Activated CD4-positive, alpha-beta T cell treated with anti-CD3 and anti-CD28 coated beads, Interleukin-2, amount 50 U/mL, for 16 hours (primary cell): ENCODE data around the gene CLIP3.
"Not testable (repeated sequence)": the region's sequence is repeated elsewhere in the genome, so short reads cannot be mapped to it uniquely, and the experiment has no call there.

Experiments used
- DNase-seq: peaks from one replicate; pipeline ENCODE4 v3.0.0-alpha.2; 2020

The CLIP3 gene

GRCh38 chr19:36032251-36033104 is at the start of gene CLIP3:
TSS of gene CLIP3 (minus strand) at chr19:36032873. CDS start at chr19:36032357, 516 bp downstream.
- peak; percentile 28 for DNase-seq

GRCh38 chr19:36081894-36082293 is 49.2 kb upstream of the CLIP3 start:
- DNase-seq, result no peak

GRCh38 chr19:36081385-36081784 is 48.7 kb upstream of the CLIP3 start:
- no peak for DNase-seq

- DNase-seq, result no peak
Measured at GRCh38 chr19:36079389-36079945, 46.8 kb upstream of the CLIP3 start.

DNA sequence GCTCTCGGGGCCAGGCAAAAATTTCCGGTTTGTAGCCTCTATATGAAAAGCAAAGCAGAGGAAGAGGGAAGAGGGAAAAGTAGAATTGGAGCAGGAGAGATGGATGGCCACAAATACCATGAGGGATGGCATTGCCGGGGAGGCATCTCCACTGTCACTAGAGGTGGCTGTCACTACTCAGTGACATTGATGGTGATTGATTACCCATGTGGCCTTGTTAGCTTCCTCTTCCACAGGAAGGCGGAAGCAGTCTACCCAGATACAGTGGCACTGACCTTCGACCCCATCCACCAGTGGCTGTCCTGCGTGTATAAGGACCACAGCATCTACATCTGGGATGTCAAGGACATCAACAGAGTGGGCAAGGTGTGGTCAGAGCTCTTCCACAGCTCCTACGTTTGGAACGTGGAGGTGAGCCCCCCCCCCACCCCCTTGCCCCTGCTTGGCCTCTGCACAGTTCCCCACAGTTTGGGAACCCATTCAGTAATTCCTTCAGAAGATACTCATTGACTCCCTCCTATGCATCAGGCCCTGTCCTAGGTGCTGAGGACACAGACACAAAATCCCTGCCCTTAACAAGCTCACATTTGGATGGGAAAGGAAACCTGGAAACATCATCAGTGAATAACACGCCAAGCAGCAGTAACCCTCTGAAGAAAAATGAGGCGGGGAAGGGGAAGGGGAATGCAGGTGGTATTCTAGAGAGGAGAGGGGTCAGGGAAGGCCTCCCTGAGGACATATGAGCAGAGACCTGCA is 40.6 kb upstream of the CLIP3 start:
- no peak for DNase-seq

DNA sequence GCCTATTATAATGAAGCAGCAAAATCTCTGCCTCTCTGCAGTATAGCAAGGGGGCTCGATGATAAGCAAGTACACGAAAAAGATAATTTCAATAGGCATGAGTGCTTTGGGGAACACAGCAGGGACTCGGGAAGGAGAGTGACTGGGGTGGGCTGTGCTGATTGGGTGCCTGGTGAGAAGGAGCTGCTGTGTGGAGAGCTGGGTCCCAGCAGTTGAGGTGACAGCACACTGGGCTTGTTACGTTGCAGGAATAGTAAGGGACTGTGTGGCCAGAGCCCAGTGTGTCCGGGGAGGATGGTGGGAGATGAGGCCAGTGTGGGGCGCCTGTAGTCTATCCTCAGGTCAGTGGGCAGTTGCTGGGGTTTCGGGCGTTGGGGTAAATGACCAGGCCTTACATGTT is 39.4 kb upstream of the CLIP3 start:
- no peak for DNase-seq

- DNase-seq, result not testable (repeated sequence)
Measured at GRCh38 chr19:36068810-36069499, 36.3 kb upstream of the CLIP3 start.

- no peak for DNase-seq
Measured at GRCh38 chr19:36067681-36068080, 35.0 kb upstream of the CLIP3 start.

DNA sequence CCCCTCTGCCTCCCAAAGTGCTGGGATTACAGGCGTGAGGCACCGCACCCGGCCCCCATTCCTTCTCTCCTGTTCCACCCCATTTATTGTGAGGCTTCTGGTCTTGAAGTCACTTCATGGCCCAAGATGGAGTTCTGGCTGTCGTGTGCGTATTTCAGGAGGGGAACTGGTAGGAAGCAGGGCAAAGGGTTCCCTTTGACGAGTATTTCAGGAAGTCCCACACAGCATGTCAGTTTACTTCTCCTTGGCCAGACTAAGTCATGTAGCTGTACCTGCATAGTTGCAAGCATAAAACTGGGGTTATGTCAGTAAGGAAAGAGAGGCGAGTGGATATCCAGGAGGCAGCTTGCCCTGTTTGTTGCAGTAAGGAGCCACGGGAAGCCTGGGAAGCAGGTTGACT is 32.2 kb upstream of the CLIP3 start:
- no peak for DNase-seq

DNA sequence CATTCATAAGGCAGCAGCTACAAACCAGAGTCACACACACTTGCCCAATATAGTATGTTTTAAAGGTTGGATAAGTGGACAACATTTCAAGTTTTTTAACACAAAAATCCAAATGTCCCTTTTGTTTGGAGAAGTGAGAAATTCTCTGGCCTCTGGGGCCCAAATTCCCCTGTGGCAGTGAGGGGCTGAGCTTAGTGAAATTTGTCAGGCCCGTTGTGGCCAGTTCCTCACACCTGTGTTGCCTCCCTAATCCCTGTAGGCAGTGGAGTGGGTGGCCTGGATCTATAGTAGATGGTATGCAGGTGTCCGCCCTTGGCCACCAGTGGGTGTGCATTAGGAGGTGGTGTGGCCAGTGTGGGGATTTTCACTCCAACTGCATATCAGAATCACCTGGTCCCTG is 28.7 kb upstream of the CLIP3 start:
- no peak for DNase-seq

- DNase-seq, result no peak
Measured at GRCh38 chr19:36060430-36060829, 27.8 kb upstream of the CLIP3 start.

DNA sequence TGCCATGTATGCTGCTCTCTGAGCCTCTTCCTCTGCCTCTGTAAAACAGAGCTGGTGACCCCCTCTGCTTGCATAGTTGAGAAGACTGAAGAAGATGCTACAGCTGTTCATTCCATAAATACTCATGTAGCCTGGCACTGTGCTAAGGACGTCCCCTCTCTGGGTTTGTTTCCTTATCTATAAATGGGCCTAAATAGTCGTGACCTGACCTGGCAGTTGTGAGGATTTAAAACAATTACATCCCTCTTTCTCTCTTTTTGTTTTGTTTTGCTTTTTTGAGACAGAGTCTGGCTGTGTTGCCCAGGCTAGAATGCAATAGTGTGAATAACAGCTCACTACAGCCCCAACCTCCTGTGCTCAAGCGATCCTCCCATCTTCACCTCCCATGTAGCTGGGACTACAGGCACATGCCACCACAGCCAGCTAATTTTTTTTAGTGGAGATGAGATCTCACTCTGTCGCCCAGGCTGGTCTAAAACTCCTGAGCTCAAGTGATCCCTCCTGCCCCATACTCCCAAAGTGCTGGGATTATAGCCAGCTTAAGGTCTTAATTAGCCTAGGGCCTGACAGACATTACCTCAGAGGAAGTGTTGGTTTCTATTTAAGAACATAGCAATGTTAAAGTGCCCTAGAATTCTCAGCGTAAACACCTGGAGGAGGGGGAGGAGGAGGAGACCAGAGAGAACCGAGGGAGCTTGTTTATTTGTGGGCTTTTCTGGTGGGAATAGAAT is 26.7 kb upstream of the CLIP3 start:
- DNase-seq, result no peak

GRCh38 chr19:36058481-36059179 is 26.0 kb upstream of the CLIP3 start:
- DNase-seq, result no peak

DNA sequence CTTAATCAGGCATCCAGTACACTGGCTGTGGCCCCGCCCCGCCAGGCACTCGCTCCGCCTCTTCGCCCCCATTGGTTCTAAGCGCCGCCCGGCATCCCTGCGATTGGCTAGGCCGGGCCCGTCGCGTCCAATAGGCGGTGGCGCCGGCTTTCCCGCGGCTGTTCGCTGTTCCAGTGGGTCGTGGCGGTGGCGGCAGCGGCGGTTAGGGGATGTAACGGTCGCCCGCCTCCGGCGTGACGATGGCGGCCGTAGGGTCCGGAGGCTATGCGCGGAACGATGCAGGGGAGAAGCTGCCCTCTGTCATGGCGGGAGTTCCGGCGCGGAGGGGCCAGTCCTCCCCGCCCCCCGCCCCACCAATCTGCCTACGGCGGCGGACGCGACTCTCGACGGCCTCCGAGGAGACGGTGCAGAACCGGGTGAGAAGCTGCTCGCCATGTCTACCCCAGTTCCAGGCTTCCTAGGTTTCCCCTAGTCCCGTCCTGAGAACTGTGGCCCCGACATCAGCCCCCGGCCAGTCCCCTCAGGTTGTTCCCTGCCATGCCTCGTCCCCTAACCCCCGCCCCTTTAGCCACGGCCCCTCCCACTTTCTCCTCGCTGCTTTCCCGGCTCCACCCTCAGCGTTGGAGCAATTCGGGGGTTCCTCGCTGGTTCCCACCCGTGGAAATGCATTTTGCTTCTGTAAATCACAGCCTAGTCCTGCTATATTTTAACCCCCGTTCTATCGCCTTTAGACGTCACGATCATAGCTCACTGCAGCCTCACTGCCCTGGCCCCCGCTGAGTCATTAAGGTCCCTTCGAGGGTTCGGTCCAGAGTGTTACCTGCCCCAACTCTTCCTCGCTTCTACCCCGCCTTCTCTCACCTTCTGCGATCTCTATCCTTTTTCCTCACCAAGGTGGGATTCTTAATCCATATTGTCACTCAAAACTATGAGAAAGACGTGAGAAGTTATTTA is 22.3 kb upstream of the CLIP3 start, which contains the start of gene WDR62:
Gene WDR62 (plus strand): TSS at position 165 of the 954 bp plus-strand sequence. CDS start 75 bp downstream, at position 240.
- peak; percentile 95 for DNase-seq

DNA sequence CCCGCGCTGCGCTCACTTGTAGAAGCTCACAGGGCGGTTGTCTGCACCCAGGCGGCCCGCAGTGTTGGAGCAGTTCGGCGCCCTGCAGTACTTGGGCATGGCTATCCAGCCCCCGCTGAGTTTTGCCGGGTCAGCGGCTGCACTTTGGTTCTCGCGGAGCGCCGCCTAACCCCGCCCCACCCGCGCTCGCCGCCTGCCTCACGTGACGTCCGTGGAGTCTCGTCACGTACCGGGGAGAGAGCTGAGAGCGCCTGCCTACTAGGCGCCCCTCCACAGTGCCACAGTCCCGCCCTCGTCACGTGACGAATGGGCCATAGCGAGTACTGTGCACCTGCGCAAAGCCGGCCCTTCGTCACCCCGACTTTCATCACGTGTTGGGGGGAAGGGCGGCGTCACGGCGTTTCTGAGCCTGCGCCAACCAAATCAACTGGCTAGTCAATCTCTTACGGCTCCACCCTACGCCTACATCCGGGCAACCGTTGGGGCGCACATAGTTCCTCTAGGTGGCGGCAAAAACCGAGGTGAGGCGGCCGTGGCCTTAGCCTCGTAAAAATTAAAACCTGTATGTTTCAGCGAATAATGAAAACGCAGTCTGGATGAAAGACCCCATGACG is 21.6 kb upstream of the CLIP3 start, which contains the start of gene THAP8:
Gene THAP8 (minus strand): TSS at position 167 of the 614 bp plus-strand sequence. CDS start 68 bp downstream, at position 99.
- peak; percentile 99 for DNase-seq

DNA sequence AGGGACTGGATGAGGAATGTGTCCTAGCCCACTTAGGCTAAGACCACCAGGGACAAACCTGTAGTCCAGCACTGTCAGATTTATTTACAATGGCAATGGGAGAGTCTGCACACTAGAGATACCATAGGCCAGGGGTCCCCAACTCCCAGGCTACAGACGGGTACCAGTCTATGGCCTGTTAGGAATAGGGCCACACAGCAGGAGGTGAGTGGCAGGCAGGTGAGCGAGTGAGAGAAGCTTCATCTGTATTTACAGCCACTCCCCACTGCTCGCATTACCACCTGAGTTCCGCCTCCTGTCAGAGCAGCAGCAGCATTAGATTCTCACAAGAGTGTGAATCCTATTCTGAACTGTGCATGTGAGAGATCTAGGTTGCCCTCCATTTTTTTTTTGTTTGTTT is 19.0 kb upstream of the CLIP3 start:
- DNase-seq, result no peak

GRCh38 chr19:36051236-36051635 is 18.6 kb upstream of the CLIP3 start:
- no peak for DNase-seq

DNA sequence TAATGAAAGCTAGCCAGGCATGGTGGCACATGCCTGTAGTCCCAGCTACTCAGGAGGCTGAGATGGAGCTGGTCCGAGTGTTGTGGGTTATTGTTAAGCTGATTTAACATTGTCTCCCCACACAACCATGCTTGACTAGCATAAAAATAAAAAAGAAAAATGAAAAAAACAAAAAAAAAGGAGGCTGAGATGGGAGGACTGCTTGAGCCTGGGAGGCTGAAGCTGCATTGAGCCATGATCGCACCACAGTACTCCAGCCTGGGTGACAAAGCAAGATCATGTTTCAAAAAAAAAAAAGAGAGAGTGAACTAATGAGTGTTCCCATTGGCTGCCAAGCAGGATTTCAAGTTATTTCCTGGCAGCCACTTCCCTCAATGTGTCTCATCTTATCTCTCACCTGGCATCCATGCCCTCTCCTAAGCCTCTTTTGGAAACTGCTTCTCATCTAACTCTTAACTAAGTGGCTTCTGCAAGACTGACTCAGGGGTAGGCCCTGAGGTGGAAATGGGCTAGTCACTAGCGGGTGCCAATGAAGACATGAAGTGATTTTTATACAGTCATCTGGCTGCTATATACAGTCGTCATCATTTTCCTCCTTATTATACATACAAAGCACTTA is 16.5 kb upstream of the CLIP3 start:
- no peak for DNase-seq

DNA sequence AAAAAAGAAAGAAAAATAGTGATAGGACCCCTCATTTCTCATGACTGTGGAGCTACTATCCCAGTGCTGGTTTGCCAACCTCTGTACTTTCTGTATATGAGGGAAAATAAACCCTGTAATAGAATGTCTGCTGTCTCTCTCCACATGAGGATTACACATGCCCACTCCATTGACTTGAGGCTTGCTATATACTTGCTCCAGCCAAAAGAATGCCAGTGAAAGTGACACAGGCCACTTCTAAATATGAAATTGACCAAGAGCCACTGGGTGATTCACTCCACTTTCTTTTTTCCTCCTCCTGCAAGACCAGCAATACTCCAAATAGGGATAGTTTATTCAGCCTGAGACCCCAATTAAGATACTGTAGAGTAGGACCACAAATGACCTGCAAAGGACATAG is 15.2 kb upstream of the CLIP3 start:
- DNase-seq, result no peak
